H9 (cell line): ENCODE data around the gene NELFCD. TPM values are rescaled to one million over a fixed set of nuclear protein-coding genes. Genes with fewer than 3 reads are reported as not detected.

Experiments used
- DNase-seq: peaks from one replicate; pipeline ENCODE4 v3.0.0-alpha.2; 2017
- H2AFZ ChIP-seq: one replicate; pipeline ENCODE4 v1.6.1; 2013; ENCODE audit warnings: mild to moderate bottlenecking, low read length, control low read depth, moderate library complexity
- H2AK5ac ChIP-seq: 2 replicates; pipeline ENCODE4 v1.6.1; 2013; ENCODE audit warnings: low read length, control low read depth, mixed read lengths; ENCODE audit not compliant: insufficient read length
- H2BK120ac ChIP-seq: one replicate; pipeline ENCODE4 v1.6.1; 2013; ENCODE audit warnings: low read depth, mild to moderate bottlenecking, low read length, control low read depth, inconsistent platforms; ENCODE audit not compliant: poor library complexity, severe bottlenecking
- H2BK12ac ChIP-seq: 2 replicates; pipeline ENCODE4 v1.6.1; 2013; ENCODE audit warnings: low read length, control low read depth, mixed read lengths, low read depth; ENCODE audit not compliant: insufficient read length
- H2BK15ac ChIP-seq: 2 replicates; pipeline ENCODE4 v1.6.1; 2013; ENCODE audit warnings: low read depth, low read length, control low read depth
- H2BK20ac ChIP-seq: one replicate; pipeline ENCODE4 v1.6.1; 2013; ENCODE audit warnings: low read depth, mild to moderate bottlenecking, low read length, control low read depth, inconsistent platforms; ENCODE audit not compliant: poor library complexity, severe bottlenecking
- H2BK5ac ChIP-seq: 2 replicates; pipeline ENCODE4 v1.6.1; 2013; ENCODE audit warnings: low read length, control low read depth, mixed read lengths; ENCODE audit not compliant: insufficient read length
- H3K14ac ChIP-seq: 2 replicates; pipeline ENCODE4 v1.6.1; 2013; ENCODE audit warnings: low read length, control low read depth; ENCODE audit not compliant: insufficient read depth
- H3K18ac ChIP-seq: 2 replicates; pipeline ENCODE4 v1.6.1; 2013; ENCODE audit warnings: low read depth, mild to moderate bottlenecking, mixed read lengths, low read length, control low read depth; ENCODE audit not compliant: insufficient read length
- H3K23ac ChIP-seq: 2 replicates; pipeline ENCODE4 v1.6.1; 2013; ENCODE audit warnings: low read length, control low read depth, mixed read lengths, low read depth; ENCODE audit not compliant: insufficient read length
- H3K23me2 ChIP-seq: 2 replicates; pipeline ENCODE4 v1.6.1; 2013; ENCODE audit warnings: low read depth, mild to moderate bottlenecking, mixed read lengths, low read length, control low read depth; ENCODE audit not compliant: insufficient read length, poor library complexity, severe bottlenecking
- H3K27ac ChIP-seq: 2 replicates; pipeline ENCODE4 v1.5.1; 2013; ENCODE audit warnings: low read length, control low read depth, mixed read lengths, low read depth; ENCODE audit not compliant: insufficient read length
- H3K27me3 ChIP-seq: 2 replicates; pipeline ENCODE4 v1.6.1; 2013; ENCODE audit warnings: low read length, control low read depth, inconsistent platforms; ENCODE audit not compliant: insufficient read depth
- H3K4ac ChIP-seq: 2 replicates; pipeline ENCODE4 v1.6.1; 2013; ENCODE audit warnings: low read depth, mild to moderate bottlenecking, control low read depth, inconsistent platforms, low read length, moderate library complexity
- H3K4me1 ChIP-seq: 2 replicates; pipeline ENCODE4 v1.6.1; 2013; ENCODE audit warnings: low read length, control low read depth, inconsistent platforms; ENCODE audit not compliant: insufficient read depth
- H3K4me2 ChIP-seq: 2 replicates; pipeline ENCODE4 v1.6.1; 2013; ENCODE audit warnings: low read length, control low read depth, mixed read lengths; ENCODE audit not compliant: insufficient read length, insufficient read depth
- H3K56ac ChIP-seq: 2 replicates; pipeline ENCODE4 v1.6.1; 2013; ENCODE audit warnings: low read depth, mild to moderate bottlenecking, mixed read lengths, low read length, control low read depth; ENCODE audit not compliant: insufficient read length
- H3K79me1 ChIP-seq: 2 replicates; pipeline ENCODE4 v1.6.1; 2013; ENCODE audit warnings: low read depth, mild to moderate bottlenecking, moderate library complexity, low read length, control low read depth, inconsistent platforms; ENCODE audit not compliant: insufficient read depth, poor library complexity, severe bottlenecking
- H3K79me2 ChIP-seq: 2 replicates; pipeline ENCODE4 v1.6.1; 2013; ENCODE audit warnings: low read length, control low read depth, inconsistent platforms; ENCODE audit not compliant: insufficient read depth
- H3K9ac ChIP-seq: 2 replicates; pipeline ENCODE4 v1.6.1; 2013; ENCODE audit warnings: low read length, control low read depth, mixed read lengths; ENCODE audit not compliant: insufficient read length; ENCODE audit errors: extremely low read depth
- H3K9me3 ChIP-seq: one replicate; pipeline ENCODE4 v1.6.1; 2013; ENCODE audit warnings: low read depth, low read length, inconsistent platforms; ENCODE audit not compliant: control insufficient read depth
- H3T11ph ChIP-seq: one replicate; pipeline ENCODE4 v1.6.1; 2013; ENCODE audit warnings: mild to moderate bottlenecking, low read length, control low read depth, inconsistent platforms
- H4K20me1 ChIP-seq: one replicate; pipeline ENCODE4 v1.6.1; 2013; ENCODE audit not compliant: control insufficient read depth, insufficient read length, insufficient read depth
- H4K5ac ChIP-seq: 2 replicates; pipeline ENCODE4 v1.6.1; 2013; ENCODE audit warnings: low read depth, mild to moderate bottlenecking, mixed read lengths, low read length, control low read depth; ENCODE audit not compliant: insufficient read length
- H4K8ac ChIP-seq: replicated peaks from 2 replicates; pipeline ENCODE4 v1.6.1; 2013; ENCODE audit warnings: low read length, control low read depth, mixed read lengths, low read depth; ENCODE audit not compliant: insufficient read length
- H4K91ac ChIP-seq: 2 replicates; pipeline ENCODE4 v1.6.1; 2013; ENCODE audit warnings: low read depth, mild to moderate bottlenecking, moderate library complexity, mixed read lengths, low read length, control low read depth; ENCODE audit not compliant: insufficient read length
- H3K27ac Mint-ChIP-seq, 3 experiments: 2 replicates in 2 of 3; 3 replicates in 1 of 3; pipeline ENCODE4 v1.8.0; 2020 to 2021; ENCODE audit warnings: mixed read lengths in 3 of 3, mild to moderate bottlenecking in 1 of 3, moderate library complexity in 1 of 3
- H3K27me3 Mint-ChIP-seq: 2 replicates; pipeline ENCODE4 v1.8.0; 2021; ENCODE audit warnings: low read depth, mild to moderate bottlenecking, moderate library complexity, mixed read lengths
- H3K36me3 Mint-ChIP-seq, 3 experiments: 2 replicates in 2 of 3; 3 replicates in 1 of 3; pipeline ENCODE4 v1.8.0; 2020 to 2021; ENCODE audit warnings: low read depth in 3 of 3, mixed read lengths in 3 of 3; ENCODE audit not compliant: insufficient read depth in 1 of 3
- H3K4me1 Mint-ChIP-seq, 2 experiments: 2 replicates each; pipeline ENCODE4 v1.8.0; 2020; ENCODE audit warnings: mixed read lengths in 2 of 2
- H3K4me3 Mint-ChIP-seq, 2 experiments: 2 replicates in 1 of 2; 3 replicates in 1 of 2; pipeline ENCODE4 v1.8.0; 2020 to 2021; ENCODE audit warnings: mild to moderate bottlenecking in 2 of 2, mixed read lengths in 2 of 2, moderate library complexity in 1 of 2
- H3K9me3 Mint-ChIP-seq, 2 experiments: 2 replicates in 1 of 2; 3 replicates in 1 of 2; pipeline ENCODE4 v1.8.0; 2020; ENCODE audit warnings: mild to moderate bottlenecking in 2 of 2, mixed read lengths in 2 of 2, moderate library complexity in 1 of 2
- CTCF ChIP-seq: fragments of 200-600 bp; sonication (generic); conservative IDR thresholded peaks from 3 replicates; pipeline ENCODE4 v1.8.0; 2021; ENCODE audit warnings: antibody characterized with exemption, mild to moderate bottlenecking
- WGBS: extraction: QIAGEN DNeasy Blood & Tissue Kit; methylation state at CpG from one replicate; pipeline ENCODE4 v1.1.7; 2013; ENCODE audit warnings: missing lambda C conversion rate, low lambda C conversion rate, mixed read lengths; ENCODE audit not compliant: insufficient read length; ENCODE audit errors: extremely low coverage; 5-methylcytosine and 5-hydroxymethylcytosine counted together
- total RNA-seq: library from RNA; stranded (reverse); gene quantifications from 2 replicates; pipeline ENCODE4 v1.2.1, GENCODE V29; 2021

NELFCD gene
- total RNA-seq, 1 experiment from 2014 or later = 57.8 TPM

GRCh38 chr20:58976061-58976730, 4.9 kb upstream of the NELFCD start:
- Histone ChIP-seq H2BK20ac (no peak overlapping the region), H3K14ac (no peak overlapping the region), H3K56ac (no peak overlapping the region), H3K4me2 (no peak overlapping the region), H2BK5ac (no peak overlapping the region), H3K27me3 (no peaks in the 10 kb centered on the region), H4K91ac (no peak overlapping the region), H3K23me2 (no peaks in the 10 kb centered on the region), H3K4me1 (peaks cover 4% of the 10 kb centered on the region; the same call in 1 of the 2 replicates), H4K20me1 (no peaks in the 10 kb centered on the region), H4K5ac (no peak overlapping the region), H2AK5ac (no peak overlapping the region), H3K27ac (no peak overlapping the region), H3K9me3 (no peaks in the 10 kb centered on the region), H3T11ph (no peak overlapping the region), H3K18ac (no peak overlapping the region), H3K9ac (no peak overlapping the region), H3K23ac (no peak overlapping the region), H4K8ac (no peak overlapping the region), H2AFZ (no peak overlapping the region), H3K79me2 (no peaks in the 10 kb centered on the region), H2BK120ac (no peak overlapping the region), H2BK12ac (no peak overlapping the region), H3K79me1 (no peaks in the 10 kb centered on the region), H3K4ac (no peak overlapping the region), H2BK15ac (no peak overlapping the region)
- H3K4me1 Mint-ChIP-seq = peaks cover 13 to 15% of the 10 kb centered on the region in 2 experiments
- H3K27me3 Mint-ChIP-seq = peaks cover 12% of the 10 kb centered on the region
- peaks cover 4 to 8% of the 10 kb centered on the region in 2 experiments; a peak in 2 of 5 replicates for H3K9me3 Mint-ChIP-seq
- H3K36me3 Mint-ChIP-seq = peaks cover 0 to 9% (median 0%) of the 10 kb centered on the region in 3 experiments; a peak in 2 of 7 replicates
- DNase-seq = no peak
- H3K4me3 Mint-ChIP-seq = no peak overlapping the region
- no peak overlapping the region for H3K27ac Mint-ChIP-seq
- no peak for TF ChIP-seq CTCF
- no CpG with 5 or more reads among the region's 3 CpGs for WGBS
